ENCODE measurements around the gene KLF8.

DNA sequence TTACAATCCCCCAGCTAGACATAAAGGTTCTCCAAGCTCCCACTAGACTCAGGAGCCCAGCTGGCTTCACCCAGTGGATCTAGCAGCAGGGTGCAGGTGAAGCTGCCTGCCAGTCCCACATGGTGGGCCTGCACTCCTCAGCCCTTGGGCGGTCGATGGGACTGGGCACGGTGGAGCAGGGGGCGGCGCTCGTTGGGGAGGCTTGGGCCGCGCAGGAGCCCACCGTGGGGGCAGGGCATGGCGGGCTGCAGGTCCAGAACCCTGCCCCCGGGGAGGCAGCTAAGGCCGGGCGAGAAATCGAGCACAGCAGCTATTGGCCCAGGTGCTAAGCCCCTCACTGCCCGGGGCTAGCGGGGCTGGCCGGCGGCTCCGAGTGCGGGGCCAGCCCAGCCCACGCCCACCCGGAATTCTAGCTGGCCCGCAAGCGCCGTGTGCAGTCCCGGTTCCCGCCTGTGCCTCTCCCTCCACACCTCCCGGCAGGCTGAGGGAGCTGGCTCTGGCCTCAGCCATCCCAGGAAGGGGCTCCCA, 9.6 kb upstream of the KLF8 start:
- TF ChIP-seq EZH2 (IDR thresholded peaks at IDR 0.05; ENCODE audit: low read depth, unreplicated experiment) = no peak
- TF ChIP-seq EZH2phosphoT487 (IDR thresholded peaks at IDR 0.05; ENCODE audit: unreplicated experiment) = no peak
- TF ChIP-seq, protein P1, sequence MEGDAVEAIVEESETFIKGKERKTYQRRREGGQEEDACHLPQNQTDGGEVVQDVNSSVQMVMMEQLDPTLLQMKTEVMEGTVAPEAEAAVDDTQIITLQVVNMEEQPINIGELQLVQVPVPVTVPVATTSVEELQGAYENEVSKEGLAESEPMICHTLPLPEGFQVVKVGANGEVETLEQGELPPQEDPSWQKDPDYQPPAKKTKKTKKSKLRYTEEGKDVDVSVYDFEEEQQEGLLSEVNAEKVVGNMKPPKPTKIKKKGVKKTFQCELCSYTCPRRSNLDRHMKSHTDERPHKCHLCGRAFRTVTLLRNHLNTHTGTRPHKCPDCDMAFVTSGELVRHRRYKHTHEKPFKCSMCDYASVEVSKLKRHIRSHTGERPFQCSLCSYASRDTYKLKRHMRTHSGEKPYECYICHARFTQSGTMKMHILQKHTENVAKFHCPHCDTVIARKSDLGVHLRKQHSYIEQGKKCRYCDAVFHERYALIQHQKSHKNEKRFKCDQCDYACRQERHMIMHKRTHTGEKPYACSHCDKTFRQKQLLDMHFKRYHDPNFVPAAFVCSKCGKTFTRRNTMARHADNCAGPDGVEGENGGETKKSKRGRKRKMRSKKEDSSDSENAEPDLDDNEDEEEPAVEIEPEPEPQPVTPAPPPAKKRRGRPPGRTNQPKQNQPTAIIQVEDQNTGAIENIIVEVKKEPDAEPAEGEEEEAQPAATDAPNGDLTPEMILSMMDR (conservative IDR thresholded peaks at IDR 0.05; ENCODE audit: low read depth in 2 of 2) = no peak
- TF ChIP-seq POLR2AphosphoS5 (IDR thresholded peaks at IDR 0.05; ENCODE audit: low read depth) = no peak
- TF ChIP-seq, protein P2, sequence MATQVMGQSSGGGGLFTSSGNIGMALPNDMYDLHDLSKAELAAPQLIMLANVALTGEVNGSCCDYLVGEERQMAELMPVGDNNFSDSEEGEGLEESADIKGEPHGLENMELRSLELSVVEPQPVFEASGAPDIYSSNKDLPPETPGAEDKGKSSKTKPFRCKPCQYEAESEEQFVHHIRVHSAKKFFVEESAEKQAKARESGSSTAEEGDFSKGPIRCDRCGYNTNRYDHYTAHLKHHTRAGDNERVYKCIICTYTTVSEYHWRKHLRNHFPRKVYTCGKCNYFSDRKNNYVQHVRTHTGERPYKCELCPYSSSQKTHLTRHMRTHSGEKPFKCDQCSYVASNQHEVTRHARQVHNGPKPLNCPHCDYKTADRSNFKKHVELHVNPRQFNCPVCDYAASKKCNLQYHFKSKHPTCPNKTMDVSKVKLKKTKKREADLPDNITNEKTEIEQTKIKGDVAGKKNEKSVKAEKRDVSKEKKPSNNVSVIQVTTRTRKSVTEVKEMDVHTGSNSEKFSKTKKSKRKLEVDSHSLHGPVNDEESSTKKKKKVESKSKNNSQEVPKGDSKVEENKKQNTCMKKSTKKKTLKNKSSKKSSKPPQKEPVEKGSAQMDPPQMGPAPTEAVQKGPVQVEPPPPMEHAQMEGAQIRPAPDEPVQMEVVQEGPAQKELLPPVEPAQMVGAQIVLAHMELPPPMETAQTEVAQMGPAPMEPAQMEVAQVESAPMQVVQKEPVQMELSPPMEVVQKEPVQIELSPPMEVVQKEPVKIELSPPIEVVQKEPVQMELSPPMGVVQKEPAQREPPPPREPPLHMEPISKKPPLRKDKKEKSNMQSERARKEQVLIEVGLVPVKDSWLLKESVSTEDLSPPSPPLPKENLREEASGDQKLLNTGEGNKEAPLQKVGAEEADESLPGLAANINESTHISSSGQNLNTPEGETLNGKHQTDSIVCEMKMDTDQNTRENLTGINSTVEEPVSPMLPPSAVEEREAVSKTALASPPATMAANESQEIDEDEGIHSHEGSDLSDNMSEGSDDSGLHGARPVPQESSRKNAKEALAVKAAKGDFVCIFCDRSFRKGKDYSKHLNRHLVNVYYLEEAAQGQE (IDR thresholded peaks at IDR 0.05; ENCODE audit: unreplicated experiment) = no peak
- TF ChIP-seq JUNB (IDR thresholded peaks at IDR 0.05; ENCODE audit: unreplicated experiment) = no peak
- TF ChIP-seq, protein P3, sequence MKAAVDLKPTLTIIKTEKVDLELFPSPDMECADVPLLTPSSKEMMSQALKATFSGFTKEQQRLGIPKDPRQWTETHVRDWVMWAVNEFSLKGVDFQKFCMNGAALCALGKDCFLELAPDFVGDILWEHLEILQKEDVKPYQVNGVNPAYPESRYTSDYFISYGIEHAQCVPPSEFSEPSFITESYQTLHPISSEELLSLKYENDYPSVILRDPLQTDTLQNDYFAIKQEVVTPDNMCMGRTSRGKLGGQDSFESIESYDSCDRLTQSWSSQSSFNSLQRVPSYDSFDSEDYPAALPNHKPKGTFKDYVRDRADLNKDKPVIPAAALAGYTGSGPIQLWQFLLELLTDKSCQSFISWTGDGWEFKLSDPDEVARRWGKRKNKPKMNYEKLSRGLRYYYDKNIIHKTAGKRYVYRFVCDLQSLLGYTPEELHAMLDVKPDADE (IDR thresholded peaks at IDR 0.05) = no peak
- no peak for TF ChIP-seq CREB1 (CRISPR knock-in tag; IDR thresholded peaks at IDR 0.05; ENCODE audit: low read depth)
- TF ChIP-seq ZNF114 (CRISPR knock-in tag; IDR thresholded peaks at IDR 0.05) = no peak
- TF ChIP-seq ZNF331 (CRISPR knock-in tag; IDR thresholded peaks at IDR 0.05; ENCODE audit: low read depth) = no peak
- TF ChIP-seq, protein P4, sequence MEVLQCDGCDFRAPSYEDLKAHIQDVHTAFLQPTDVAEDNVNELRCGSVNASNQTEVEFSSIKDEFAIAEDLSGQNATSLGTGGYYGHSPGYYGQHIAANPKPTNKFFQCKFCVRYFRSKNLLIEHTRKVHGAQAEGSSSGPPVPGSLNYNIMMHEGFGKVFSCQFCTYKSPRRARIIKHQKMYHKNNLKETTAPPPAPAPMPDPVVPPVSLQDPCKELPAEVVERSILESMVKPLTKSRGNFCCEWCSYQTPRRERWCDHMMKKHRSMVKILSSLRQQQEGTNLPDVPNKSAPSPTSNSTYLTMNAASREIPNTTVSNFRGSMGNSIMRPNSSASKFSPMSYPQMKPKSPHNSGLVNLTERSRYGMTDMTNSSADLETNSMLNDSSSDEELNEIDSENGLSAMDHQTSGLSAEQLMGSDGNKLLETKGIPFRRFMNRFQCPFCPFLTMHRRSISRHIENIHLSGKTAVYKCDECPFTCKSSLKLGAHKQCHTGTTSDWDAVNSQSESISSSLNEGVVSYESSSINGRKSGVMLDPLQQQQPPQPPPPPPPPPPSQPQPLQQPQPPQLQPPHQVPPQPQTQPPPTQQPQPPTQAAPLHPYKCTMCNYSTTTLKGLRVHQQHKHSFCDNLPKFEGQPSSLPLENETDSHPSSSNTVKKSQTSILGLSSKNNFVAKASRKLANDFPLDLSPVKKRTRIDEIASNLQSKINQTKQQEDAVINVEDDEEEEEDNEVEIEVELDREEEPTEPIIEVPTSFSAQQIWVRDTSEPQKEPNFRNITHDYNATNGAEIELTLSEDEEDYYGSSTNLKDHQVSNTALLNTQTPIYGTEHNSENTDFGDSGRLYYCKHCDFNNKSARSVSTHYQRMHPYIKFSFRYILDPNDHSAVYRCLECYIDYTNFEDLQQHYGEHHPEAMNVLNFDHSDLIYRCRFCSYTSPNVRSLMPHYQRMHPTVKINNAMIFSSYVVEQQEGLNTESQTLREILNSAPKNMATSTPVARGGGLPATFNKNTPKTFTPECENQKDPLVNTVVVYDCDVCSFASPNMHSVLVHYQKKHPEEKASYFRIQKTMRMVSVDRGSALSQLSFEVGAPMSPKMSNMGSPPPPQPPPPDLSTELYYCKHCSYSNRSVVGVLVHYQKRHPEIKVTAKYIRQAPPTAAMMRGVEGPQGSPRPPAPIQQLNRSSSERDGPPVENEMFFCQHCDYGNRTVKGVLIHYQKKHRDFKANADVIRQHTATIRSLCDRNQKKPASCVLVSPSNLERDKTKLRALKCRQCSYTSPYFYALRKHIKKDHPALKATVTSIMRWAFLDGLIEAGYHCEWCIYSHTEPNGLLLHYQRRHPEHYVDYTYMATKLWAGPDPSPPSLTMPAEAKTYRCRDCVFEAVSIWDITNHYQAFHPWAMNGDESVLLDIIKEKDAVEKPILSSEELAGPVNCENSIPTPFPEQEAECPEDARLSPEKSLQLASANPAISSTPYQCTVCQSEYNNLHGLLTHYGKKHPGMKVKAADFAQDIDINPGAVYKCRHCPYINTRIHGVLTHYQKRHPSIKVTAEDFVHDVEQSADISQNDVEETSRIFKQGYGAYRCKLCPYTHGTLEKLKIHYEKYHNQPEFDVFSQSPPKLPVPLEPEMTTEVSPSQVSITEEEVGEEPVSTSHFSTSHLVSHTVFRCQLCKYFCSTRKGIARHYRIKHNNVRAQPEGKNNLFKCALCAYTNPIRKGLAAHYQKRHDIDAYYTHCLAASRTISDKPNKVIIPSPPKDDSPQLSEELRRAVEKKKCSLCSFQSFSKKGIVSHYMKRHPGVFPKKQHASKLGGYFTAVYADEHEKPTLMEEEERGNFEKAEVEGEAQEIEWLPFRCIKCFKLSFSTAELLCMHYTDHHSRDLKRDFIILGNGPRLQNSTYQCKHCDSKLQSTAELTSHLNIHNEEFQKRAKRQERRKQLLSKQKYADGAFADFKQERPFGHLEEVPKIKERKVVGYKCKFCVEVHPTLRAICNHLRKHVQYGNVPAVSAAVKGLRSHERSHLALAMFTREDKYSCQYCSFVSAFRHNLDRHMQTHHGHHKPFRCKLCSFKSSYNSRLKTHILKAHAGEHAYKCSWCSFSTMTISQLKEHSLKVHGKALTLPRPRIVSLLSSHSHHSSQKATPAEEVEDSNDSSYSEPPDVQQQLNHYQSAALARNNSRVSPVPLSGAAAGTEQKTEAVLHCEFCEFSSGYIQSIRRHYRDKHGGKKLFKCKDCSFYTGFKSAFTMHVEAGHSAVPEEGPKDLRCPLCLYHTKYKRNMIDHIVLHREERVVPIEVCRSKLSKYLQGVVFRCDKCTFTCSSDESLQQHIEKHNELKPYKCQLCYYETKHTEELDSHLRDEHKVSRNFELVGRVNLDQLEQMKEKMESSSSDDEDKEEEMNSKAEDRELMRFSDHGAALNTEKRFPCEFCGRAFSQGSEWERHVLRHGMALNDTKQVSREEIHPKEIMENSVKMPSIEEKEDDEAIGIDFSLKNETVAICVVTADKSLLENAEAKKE (CRISPR knock-in tag; IDR thresholded peaks at IDR 0.05) = no peak
- TF ChIP-seq STAT1 (IDR thresholded peaks at IDR 0.05; ENCODE audit: unreplicated experiment) = no peak

All from GM23338 (cell line).